ENCODE data around the gene AP4E1.
A peak's percentile ranks its signal among the peaks of the same experiment; 100 is the strongest.
"Not testable (repeated sequence)": the region's sequence is repeated elsewhere in the genome, so short reads cannot be mapped to it uniquely, and the experiment has no call there.

AP4E1 gene

GRCh38 chr15:50890751-50891150, 17.7 kb upstream of the AP4E1 start:
- DNase-seq, result no peak

- DNase-seq, result no peak
These were observed 17.3 kb upstream of the AP4E1 start for GRCh38 chr15:50891159-50891558.

GRCh38 chr15:50893976-50894375, 14.5 kb upstream of the AP4E1 start:
- DNase-seq, result no peak

- DNase-seq, result not testable (repeated sequence)
These were observed 7.1 kb upstream of the AP4E1 start for GRCh38 chr15:50901390-50901789.

- peak; percentile 54 for DNase-seq
These were observed 4.3 kb upstream of the AP4E1 start for GRCh38 chr15:50904211-50904610.

GRCh38 chr15:50905055-50905454, 3.4 kb upstream of the AP4E1 start:
- no peak for DNase-seq

- DNase-seq, result peak; percentile 45
These were observed 1.4 kb upstream of the AP4E1 start for GRCh38 chr15:50906954-50907600.

- DNase-seq, result no peak
These were observed 778 bp upstream of the AP4E1 start for GRCh38 chr15:50907601-50908208.

GRCh38 chr15:50909010-50909317, 481 bp downstream of the AP4E1 start:
- no peak for DNase-seq

GRCh38 chr15:50910426-50910795, 1.9 kb downstream of the AP4E1 start:
- DNase-seq, result not testable (repeated sequence)

- DNase-seq, result no peak
These were observed 2.5 kb downstream of the AP4E1 start for GRCh38 chr15:50911001-50911400.

- peak; percentile 67 for DNase-seq
These were observed 3.1 kb downstream of the AP4E1 start for GRCh38 chr15:50911621-50912020.

- DNase-seq, result no peak
These were observed 7.9 kb downstream of the AP4E1 start for GRCh38 chr15:50916400-50916799.

- DNase-seq, result not testable (repeated sequence)
These were observed 10.9 kb downstream of the AP4E1 start for GRCh38 chr15:50919359-50919758.

GRCh38 chr15:50925281-50925680, 16.8 kb downstream of the AP4E1 start:
- no peak for DNase-seq

GRCh38 chr15:50929062-50929461, 20.6 kb downstream of the AP4E1 start:
- DNase-seq, result no peak

- no peak for DNase-seq
These were observed 22.3 kb downstream of the AP4E1 start for GRCh38 chr15:50930792-50931191.

- peak; percentile 35 for DNase-seq
These were observed 24.9 kb downstream of the AP4E1 start for GRCh38 chr15:50933341-50933740.

GRCh38 chr15:50938525-50938924, 30.0 kb downstream of the AP4E1 start:
- DNase-seq, result no peak

- no peak for DNase-seq
These were observed 31.4 kb downstream of the AP4E1 start for GRCh38 chr15:50939911-50940310.

- DNase-seq, result no peak
These were observed 32.0 kb downstream of the AP4E1 start for GRCh38 chr15:50940506-50940905.

- no peak for DNase-seq
These were observed 35.2 kb downstream of the AP4E1 start for GRCh38 chr15:50943638-50944037.

- DNase-seq, result no peak
These were observed 36.2 kb downstream of the AP4E1 start for GRCh38 chr15:50944672-50945071.

- DNase-seq, result peak; percentile 15
These were observed 37.2 kb downstream of the AP4E1 start for GRCh38 chr15:50945725-50946124.

- DNase-seq, result not testable (repeated sequence)
These were observed 42.3 kb downstream of the AP4E1 start for GRCh38 chr15:50950745-50951144.

All from suppressor macrophage treated with lipopolysaccharide for 4 hours (primary cell).